Ectodermal cell (in vitro differentiated cells): ENCODE data around the gene IL3RA.
"Not testable (repeated sequence)": the region's sequence is repeated elsewhere in the genome, so short reads cannot be mapped to it uniquely, and the experiment has no call there.

Experiments used
- H3K27ac ChIP-seq: 2 replicates; pipeline ENCODE4 v1.7.0; 2013; ENCODE audit warnings: mild to moderate bottlenecking, low read depth, low read length; ENCODE audit not compliant: insufficient read depth, poor library complexity, severe bottlenecking
- H3K27me3 ChIP-seq: 2 replicates; pipeline ENCODE4 v1.7.0; 2013; ENCODE audit warnings: mild to moderate bottlenecking, low read length; ENCODE audit not compliant: insufficient read depth, control insufficient read depth, poor library complexity, severe bottlenecking
- H3K36me3 ChIP-seq: one replicate; pipeline ENCODE4 v1.7.0; 2013; ENCODE audit warnings: low read length; ENCODE audit not compliant: control insufficient read depth, insufficient read depth
- H3K4me1 ChIP-seq: one replicate; pipeline ENCODE4 v1.7.0; 2013; ENCODE audit warnings: low read length; ENCODE audit not compliant: control insufficient read depth, insufficient read depth
- H3K4me3 ChIP-seq: 2 replicates; pipeline ENCODE4 v1.7.0; 2013; ENCODE audit warnings: low read depth, low read length, control low read depth; ENCODE audit not compliant: insufficient read depth
- H3K9me3 ChIP-seq: 2 replicates; pipeline ENCODE4 v1.7.0; 2013; ENCODE audit warnings: mild to moderate bottlenecking, low read length, moderate library complexity; ENCODE audit not compliant: control insufficient read depth
- WGBS, 2 experiments: methylation state at CpG; one replicate each; pipeline ENCODE4 v1.1.7; 2013; ENCODE audit warnings: missing lambda C conversion rate in 2 of 2; 5-methylcytosine and 5-hydroxymethylcytosine counted together

IL3RA gene

DNA sequence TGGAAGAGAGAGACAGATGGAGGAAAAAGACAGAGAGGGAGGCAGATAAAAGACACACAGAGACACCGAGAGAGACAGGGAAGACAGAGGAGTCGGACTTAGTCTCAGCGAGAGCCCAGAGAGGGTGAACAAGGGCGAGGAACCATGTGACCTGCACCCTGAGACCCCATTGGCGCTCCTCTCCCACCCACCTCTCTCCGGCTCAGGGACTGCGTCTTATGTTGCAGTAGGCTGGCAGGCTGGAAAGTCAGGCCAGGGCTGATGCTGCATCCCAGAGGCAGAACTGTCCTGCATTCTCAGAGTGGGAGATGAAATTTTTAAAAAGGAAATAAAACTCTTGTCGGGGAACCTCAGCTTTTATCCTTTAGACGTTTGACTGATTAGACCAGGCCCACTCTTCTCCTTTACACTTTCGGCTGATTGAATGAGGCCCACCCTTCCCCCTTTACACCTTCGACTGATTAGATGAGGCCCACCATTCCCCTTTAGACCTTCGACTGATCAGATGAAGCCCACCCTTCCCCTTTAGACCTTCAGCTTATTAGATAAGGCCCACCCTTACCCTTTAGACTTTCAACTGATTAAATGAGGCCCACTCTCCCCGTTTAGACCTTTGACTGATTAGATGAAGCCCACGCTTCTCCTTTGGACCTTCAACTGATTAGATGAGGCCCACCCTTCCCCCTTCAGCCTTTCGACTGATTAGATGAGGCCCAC is 29.5 kb upstream of the IL3RA start:
- no peaks in the 10 kb centered on the region for H3K4me1 ChIP-seq
- no peaks in the 10 kb centered on the region for H3K36me3 ChIP-seq
- no peak overlapping the region for H3K4me3 ChIP-seq
- peaks cover 2% of the 10 kb centered on the region for H3K9me3 ChIP-seq
- H3K27me3 ChIP-seq, result no peaks in the 10 kb centered on the region
- WGBS, 2 experiments, result 88 to 90% methylated on average over 15 of the region's 15 CpGs
- no peak overlapping the region for H3K27ac ChIP-seq

DNA sequence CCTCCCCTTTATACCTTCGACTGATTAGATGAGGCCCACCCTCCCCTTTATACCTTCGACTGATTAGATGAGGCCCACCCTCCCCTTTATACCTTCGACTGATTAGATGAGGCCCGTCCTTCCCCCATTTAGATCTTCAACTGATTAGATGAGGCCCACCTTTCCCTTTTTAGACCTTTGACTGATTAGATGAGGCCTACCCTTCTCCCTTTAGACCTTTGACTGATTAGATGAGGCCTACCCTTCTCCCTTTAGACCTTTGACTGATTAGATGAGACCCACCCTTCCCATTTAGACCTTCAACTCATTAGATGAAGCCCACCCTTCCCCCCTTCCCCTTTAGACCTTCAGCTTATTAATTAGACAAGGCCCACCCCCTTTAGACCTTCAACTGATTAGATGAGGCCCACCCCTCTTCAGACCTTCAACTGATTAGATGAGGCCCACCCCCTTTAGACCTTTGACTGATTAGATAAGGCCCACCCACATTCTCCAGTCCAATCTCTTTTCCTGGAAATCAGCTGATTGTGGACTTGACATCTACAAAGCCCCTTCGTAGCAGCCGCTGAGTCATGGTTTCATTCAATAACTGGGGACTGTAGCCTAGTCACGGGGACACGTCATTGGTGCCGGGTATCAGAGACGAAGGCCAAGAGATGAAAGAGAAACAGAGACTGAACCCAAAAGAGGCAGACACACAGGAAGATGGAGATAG is 28.8 kb upstream of the IL3RA start:
- no peak overlapping the region for H3K4me3 ChIP-seq
- H3K9me3 ChIP-seq, result peaks cover 2% of the 10 kb centered on the region
- H3K36me3 ChIP-seq, result no peaks in the 10 kb centered on the region
- H3K27ac ChIP-seq, result no peak overlapping the region
- no peaks in the 10 kb centered on the region for H3K4me1 ChIP-seq
- no peaks in the 10 kb centered on the region for H3K27me3 ChIP-seq
- WGBS, 2 experiments, result 85 to 88% methylated on average over 10 of the region's 10 CpGs

DNA sequence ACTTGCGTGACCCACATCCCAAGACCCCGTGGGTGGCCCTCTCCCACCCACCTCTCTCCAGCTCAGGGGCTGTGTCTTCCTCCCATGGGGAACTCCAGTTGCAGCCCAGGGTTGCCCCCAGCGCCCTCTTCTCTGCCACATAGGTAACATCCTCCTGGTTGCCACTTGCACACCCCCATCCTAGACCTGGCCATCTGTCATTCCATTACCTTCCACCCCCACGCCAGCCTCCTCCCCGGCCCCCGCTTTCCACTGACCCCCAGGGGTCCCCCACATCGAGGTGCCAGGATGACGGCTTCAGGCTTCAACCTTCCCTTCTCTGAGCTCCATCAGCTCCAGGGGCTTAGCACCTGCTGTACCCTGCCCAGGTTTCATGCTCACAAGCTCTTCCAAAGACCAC is 28.1 kb upstream of the IL3RA start:
- no peaks in the 10 kb centered on the region for H3K27me3 ChIP-seq
- no peak overlapping the region for H3K27ac ChIP-seq
- peaks cover 2% of the 10 kb centered on the region for H3K9me3 ChIP-seq
- H3K4me1 ChIP-seq, result no peaks in the 10 kb centered on the region
- WGBS, 2 experiments, result 93 to 95% methylated on average over 8 of the region's 8 CpGs
- no peak overlapping the region for H3K4me3 ChIP-seq
- H3K36me3 ChIP-seq, result no peaks in the 10 kb centered on the region

DNA sequence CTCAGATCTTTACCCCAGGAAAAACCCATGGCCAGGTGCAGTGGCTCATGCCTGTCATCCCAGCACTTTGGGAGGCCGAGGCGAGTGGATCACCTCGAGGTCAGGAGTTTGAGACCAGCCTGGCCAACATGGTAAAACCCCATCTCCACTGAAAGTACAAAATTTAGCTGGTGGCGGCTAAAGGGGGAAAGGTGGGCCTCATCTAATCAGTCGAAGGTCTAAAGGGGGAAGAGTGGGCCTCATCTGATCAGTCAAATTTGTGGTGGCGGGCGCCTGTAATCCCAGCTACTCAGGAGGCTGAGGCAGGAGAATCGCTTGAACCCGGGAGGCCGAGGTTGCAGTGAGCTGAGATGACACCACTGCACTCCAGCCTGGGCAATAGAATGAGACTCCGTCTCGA is 27.7 kb upstream of the IL3RA start:
- H3K4me3 ChIP-seq, H3K27ac ChIP-seq, H3K9me3 ChIP-seq, H3K27me3 ChIP-seq, H3K4me1 ChIP-seq, H3K36me3 ChIP-seq: not testable (repeated sequence)
- WGBS, 2 experiments, result 86 to 88% methylated on average over 12 of the region's 12 CpGs

DNA sequence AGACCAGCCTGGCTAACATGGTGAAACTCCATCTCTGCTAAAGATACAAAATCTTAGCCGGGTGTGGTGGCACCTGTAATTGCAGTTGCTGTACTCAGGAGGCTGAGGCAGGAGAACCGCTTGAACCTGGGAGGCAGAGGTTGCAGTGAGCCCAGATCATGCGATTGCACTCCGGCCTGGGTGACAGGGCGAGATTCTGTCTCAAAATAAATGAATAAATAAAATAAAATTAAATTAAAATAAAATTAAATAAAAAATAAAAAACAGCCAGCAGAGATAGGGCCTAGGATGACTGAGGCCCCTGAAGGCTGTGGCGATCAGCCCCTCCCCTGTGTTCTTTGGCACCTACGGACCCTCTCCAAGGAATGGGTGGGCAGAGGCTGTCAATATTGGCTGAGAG is 22.8 kb upstream of the IL3RA start:
- H3K27ac ChIP-seq, result no peak overlapping the region
- H3K36me3 ChIP-seq, result no peaks in the 10 kb centered on the region
- H3K4me1 ChIP-seq, result no peaks in the 10 kb centered on the region
- H3K9me3 ChIP-seq, result no peaks in the 10 kb centered on the region
- 90 to 95% methylated on average over 5 of the region's 7 CpGs for WGBS, 2 experiments
- no peak overlapping the region for H3K4me3 ChIP-seq
- no peaks in the 10 kb centered on the region for H3K27me3 ChIP-seq

DNA sequence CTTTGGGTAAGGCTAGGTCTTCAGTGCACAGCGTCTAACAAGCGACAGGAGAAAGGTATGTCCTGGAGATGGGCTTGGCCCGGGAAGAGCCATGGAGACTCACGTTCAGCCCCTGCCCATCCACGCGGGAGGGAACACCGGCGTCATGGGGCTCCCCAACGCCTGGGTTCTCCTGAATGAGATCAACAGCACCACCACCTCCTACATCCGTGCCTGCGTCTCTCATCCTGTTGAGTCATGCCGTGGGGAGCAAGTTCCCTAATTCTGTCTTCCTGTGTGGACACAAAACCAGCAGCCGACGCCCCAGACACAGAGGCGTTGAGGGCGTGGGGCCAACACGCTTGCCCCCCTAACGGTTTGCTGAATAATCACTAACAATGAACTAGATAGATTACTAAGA is 20.1 kb upstream of the IL3RA start:
- 92 to 94% methylated on average over 18 of the region's 18 CpGs for WGBS, 2 experiments
- Histone ChIP-seq H3K4me3 (no peak overlapping the region), H3K4me1 (no peaks in the 10 kb centered on the region), H3K9me3 (no peaks in the 10 kb centered on the region), H3K36me3 (no peaks in the 10 kb centered on the region), H3K27me3 (no peaks in the 10 kb centered on the region), H3K27ac (no peak overlapping the region)

DNA sequence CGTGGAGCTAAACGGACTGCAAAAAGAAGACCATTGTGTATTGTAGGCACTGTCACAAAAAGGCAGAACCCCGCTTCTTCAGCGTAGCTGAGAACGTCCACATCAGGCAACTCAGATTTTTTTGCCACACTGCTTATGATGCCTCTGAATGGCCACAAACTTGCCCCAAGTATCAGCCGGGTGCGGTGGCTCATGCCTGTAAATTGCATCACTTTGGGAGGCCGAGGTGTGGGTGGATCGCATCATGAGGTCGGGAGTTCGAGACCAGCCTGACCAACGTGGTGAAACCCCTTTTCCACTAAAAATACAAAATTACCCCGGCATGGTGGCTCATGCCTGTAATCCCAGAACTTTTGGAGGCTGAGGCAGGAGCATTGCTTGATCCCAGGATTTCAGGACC is 14.9 kb upstream of the IL3RA start:
- no peaks in the 10 kb centered on the region for H3K9me3 ChIP-seq
- H3K4me3 ChIP-seq, result no peak overlapping the region
- H3K27me3 ChIP-seq, result no peaks in the 10 kb centered on the region
- no peaks in the 10 kb centered on the region for H3K36me3 ChIP-seq
- WGBS, 2 experiments, result 88 to 89% methylated on average over 13 of the region's 13 CpGs
- no peak overlapping the region for H3K27ac ChIP-seq
- no peaks in the 10 kb centered on the region for H3K4me1 ChIP-seq

DNA sequence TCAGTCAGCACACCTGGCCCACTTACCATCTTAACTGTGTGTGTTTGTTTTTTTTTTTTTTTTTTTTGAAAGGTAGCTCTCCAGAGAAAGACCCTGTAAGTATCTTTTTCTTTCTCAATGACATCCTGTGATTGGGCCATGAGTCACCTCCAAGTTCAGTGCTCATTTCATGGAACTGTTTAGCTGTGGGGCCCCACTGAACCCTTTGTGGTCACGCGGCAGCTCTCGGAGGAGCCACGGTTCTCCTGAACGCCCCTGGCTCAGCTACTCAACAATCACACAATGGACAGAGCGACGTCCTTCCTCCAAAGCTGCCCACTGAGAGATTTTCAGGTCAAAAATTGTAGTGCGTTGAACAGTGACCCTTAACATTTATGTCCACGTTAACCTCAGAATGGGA is 14.2 kb upstream of the IL3RA start:
- Histone ChIP-seq H3K4me3 (no peak overlapping the region), H3K36me3 (no peaks in the 10 kb centered on the region), H3K4me1 (no peaks in the 10 kb centered on the region), H3K9me3 (no peaks in the 10 kb centered on the region), H3K27ac (no peak overlapping the region), H3K27me3 (no peaks in the 10 kb centered on the region)
- 93% methylated on average over 9 of the region's 9 CpGs for WGBS, 2 experiments

DNA sequence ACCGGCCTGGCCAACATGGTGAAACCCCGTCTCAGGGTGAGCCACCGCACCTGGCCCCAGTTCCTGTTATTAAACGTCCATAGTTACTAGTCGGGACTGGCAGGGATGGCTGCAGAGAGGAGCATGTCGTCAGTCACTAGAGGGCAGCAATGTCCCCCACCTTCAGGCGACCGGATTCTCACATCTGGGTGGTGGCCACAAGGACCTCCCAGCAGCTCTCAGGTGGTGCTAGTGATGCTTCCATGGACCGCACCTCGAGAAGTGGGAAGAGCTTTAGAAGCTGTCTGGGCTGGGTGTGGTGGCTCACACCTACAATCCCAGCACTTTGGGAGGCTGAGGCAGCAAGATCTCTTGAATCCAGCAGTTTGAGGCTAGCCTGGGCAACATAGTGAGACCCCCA is 13.3 kb upstream of the IL3RA start:
- H3K36me3 ChIP-seq, result no peaks in the 10 kb centered on the region
- no peak overlapping the region for H3K4me3 ChIP-seq
- no peaks in the 10 kb centered on the region for H3K4me1 ChIP-seq
- H3K27me3 ChIP-seq, result no peaks in the 10 kb centered on the region
- H3K27ac ChIP-seq, result no peak overlapping the region
- WGBS, 2 experiments, result 30 to 37% methylated on average over 10 of the region's 10 CpGs
- H3K9me3 ChIP-seq, result no peaks in the 10 kb centered on the region

DNA sequence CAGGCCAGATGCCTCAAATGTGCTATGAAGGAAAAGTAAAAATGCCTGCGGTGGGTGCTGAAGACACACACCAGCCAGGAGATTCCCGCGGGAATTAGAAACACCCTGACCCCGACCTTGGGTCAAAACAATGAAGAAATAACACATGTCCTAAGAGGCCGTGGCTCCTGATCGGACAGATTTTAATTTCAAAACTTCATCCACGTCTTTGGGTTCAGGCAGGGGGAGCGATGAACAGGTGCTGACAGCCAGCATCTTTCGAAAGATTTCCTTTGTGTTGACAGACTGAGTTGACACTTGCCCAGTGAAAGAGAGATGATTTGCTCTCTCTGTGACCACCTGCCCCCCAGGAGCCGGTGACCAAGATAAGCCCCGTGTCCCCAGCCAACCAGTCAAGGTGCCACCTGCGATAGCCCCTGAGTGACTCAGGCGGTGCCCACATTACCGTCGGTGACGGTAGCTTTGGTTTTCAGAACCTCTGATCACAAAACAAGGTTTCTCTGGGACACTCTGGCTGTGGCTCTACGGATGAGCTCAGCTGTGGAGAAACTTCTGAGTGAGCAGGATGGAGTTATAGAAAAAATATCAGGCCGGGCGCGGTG is 11.0 kb upstream of the IL3RA start:
- Histone ChIP-seq H3K27ac (no peak overlapping the region), H3K9me3 (no peaks in the 10 kb centered on the region), H3K36me3 (no peaks in the 10 kb centered on the region), H3K4me1 (no peaks in the 10 kb centered on the region), H3K4me3 (no peak overlapping the region), H3K27me3 (no peaks in the 10 kb centered on the region)
- WGBS, 2 experiments, result 81% methylated on average over 20 of the region's 20 CpGs
